ENCODE data around the gene GNAQ. TPM values are rescaled to one million over a fixed set of nuclear protein-coding genes. Genes with fewer than 3 reads are reported as not detected.

GNAQ gene
- total RNA-seq: 16.3 and 23.6 TPM in 2 replicates

GRCh38 chr9:78031444-78031892 lies at the start of gene GNAQ:
TSS of gene GNAQ (minus strand) at chr9:78031811. CDS start at chr9:78031235, 576 bp downstream.

Other genes with a start within 250 kb of the GNAQ start
- 5.7 and 9.1 TPM in 2 replicates for gene CEP78, start 204.3 kb upstream of the GNAQ start, total RNA-seq

Measured in pericardium fibroblast (primary cell).